Fibroblast of mammary gland (primary cell): Measurements from ENCODE around the gene PADI6.
"Not testable (repeated sequence)": the region's sequence is repeated elsewhere in the genome, so short reads cannot be mapped to it uniquely, and the experiment has no call there.

Experiments
- DNase-seq: peaks from one replicate; pipeline ENCODE4 v3.0.0-alpha.2; 2010; ENCODE audit warnings: low read depth
- H3K4me3 ChIP-seq: 2 replicates; pipeline ENCODE4 v1.5.1; 2011; ENCODE audit warnings: low read depth, mild to moderate bottlenecking, low read length, moderate library complexity; ENCODE audit not compliant: control insufficient read depth
- TF ChIP-seq, protein P1 (sequence below): conservative IDR thresholded peaks from 2 replicates; pipeline ENCODE4 v1.5.1; 2011; ENCODE audit warnings: low read depth, low read length, inconsistent platforms; ENCODE audit not compliant: control insufficient read depth, insufficient read depth

The PADI6 gene

DNA sequence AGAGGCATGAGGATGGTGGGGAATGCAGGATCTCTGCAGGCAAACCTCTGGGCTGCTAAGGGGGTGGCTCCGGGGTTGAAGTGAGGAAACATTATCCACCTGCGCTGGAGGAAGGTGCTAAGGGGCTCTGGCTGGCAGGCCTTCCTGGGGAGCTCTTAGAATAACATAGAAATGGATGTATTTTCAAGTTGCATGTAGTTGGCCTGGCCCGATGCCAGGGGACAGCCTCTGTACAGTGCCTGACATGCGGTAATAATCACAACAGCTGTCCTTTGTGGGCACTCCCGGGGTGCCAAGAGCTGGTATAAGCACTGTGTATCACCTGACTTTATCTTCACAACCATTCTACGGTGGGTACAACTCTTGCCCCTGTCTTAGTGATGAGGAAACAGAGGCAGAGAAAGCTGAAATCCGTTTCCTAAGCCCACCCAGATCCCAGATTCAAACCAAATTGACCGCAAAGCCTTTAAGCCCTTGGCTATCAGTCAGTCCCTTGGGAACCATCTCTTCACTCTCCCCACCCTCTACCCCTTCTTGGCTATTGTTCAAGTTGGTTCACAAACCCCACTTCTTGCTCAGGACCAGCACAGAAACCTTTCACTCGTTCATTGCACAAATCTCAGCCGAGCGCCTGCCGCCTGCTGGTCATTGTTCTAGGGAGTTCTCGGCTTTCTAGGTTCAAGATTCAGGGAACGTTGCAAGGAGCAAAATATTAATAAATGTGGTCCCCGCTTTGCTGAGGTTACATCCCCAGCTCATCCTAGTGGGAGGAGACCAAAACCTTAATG lies 33.1 kb upstream of the PADI6 start:
- TF ChIP-seq, protein P1, sequence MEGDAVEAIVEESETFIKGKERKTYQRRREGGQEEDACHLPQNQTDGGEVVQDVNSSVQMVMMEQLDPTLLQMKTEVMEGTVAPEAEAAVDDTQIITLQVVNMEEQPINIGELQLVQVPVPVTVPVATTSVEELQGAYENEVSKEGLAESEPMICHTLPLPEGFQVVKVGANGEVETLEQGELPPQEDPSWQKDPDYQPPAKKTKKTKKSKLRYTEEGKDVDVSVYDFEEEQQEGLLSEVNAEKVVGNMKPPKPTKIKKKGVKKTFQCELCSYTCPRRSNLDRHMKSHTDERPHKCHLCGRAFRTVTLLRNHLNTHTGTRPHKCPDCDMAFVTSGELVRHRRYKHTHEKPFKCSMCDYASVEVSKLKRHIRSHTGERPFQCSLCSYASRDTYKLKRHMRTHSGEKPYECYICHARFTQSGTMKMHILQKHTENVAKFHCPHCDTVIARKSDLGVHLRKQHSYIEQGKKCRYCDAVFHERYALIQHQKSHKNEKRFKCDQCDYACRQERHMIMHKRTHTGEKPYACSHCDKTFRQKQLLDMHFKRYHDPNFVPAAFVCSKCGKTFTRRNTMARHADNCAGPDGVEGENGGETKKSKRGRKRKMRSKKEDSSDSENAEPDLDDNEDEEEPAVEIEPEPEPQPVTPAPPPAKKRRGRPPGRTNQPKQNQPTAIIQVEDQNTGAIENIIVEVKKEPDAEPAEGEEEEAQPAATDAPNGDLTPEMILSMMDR: peak; percentile 11
- H3K4me3 ChIP-seq: no peak overlapping the region
- no peak for DNase-seq

DNA sequence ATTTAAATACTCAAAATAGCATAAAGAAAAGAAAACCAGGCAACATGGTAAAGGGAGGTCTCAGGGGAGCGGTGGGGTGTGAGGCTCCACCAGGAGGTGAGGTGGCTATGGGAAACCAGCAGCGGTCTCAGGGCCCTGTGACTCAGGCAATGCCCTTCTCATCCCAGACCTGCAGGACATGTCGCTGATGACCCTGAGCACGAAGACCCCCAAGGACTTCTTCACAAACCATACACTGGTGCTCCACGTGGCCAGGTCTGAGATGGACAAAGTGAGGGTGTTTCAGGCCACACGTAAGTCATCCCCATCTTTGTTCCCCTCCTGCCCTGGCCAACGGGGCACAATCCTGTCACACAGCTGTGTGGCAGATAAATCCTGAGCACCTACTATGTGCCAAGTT lies 32.5 kb upstream of the PADI6 start:
- no peak for DNase-seq
- TF ChIP-seq, protein P1: no peak
- H3K4me3 ChIP-seq: no peak overlapping the region

DNA sequence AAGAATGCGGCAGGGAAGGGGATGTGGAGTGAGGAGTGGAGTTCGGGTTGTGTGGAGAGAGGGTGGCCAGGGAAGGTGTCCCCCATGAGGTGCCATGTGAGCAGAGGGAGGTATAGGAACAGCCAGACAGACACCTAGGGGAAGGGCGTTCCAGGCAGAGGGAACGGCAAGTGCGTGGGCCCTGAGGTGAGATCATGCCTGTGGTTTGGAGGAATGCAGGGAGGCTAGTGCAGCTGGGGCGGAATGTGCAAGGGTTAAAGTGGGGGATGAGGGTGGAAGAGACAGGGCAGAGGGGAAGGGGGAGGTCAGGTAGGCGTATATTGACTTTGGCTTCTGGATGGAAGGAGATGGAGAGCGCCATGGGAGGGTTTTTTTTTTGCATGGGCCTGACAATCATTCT lies 31.6 kb upstream of the PADI6 start:
- DNase-seq: no peak
- TF ChIP-seq, protein P1: no peak
- H3K4me3 ChIP-seq: no peak overlapping the region

DNA sequence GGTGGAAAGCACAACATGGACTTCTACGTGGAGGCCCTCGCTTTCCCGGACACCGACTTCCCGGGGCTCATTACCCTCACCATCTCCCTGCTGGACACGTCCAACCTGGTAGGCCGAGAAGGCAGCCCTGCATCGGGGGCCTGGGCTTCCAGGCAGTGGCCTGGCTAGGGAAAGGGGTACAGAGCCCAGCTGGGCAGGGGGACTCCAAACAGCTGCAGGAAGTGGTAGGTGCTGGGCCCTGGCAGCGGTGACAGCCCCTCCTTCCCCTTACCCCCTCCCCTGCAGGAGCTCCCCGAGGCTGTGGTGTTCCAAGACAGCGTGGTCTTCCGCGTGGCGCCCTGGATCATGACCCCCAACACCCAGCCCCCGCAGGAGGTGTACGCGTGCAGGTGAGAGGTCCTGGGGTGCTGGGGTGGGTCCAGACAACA lies 30.0 kb upstream of the PADI6 start:
- no peak for DNase-seq
- TF ChIP-seq, protein P1: no peak
- H3K4me3 ChIP-seq: no peak overlapping the region

DNA sequence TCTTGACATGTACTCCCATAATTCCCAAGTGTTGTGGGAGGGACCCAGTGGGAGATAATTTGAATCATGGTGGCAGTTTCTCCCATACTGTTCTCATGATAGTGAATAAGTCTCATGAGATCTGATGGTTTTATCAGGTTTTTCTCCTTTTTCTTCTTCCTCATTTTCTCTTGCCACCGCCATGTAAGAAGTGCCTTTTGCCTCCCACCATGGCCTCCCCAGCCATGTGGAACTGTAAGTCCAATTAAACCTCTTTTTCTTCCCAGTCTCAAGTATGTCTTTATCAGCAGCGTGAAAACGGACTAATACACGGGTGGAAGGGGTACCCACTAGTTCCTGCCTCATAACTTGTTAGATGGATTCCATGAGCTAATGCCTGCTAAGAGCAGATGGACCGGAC lies 26.5 kb upstream of the PADI6 start:
- H3K4me3 ChIP-seq, DNase-seq: not testable (repeated sequence)

DNA sequence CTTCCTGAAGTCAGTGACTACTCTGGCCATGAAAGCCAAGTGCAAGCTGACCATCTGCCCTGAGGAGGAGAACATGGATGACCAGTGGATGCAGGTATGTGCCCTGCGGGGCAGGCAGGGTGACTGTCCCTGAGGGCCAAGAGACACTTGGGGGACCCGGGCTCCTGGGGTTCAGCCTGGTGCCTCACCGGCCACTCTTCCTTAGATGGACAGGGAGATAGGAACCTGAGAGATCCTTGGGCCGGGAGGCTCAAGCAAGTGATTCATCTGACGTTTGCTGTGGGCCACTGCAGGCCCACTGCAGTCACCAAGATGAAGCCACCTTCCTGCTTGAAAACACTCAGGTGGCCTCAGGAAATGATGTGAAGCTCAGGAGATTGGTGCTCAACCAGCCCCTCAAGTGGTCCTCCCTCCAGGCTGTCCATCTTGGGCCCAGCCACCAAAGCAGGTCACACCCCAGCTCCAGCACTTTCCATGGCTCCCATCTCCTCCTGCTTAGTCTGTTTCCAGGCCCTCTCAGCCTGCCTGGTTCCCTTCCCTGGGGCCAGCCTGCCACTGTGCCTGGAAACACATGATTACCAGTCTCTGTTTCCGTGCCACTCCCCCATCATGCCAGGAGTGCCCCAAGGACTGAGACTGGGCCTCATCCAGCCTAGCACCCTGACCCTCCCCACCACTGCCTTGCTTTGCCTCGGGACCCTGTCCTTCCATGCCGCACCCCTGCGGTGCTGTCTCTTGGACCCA lies 25.8 kb upstream of the PADI6 start:
- no peak overlapping the region for H3K4me3 ChIP-seq
- DNase-seq: no peak
- TF ChIP-seq, protein P1: no peak
